GM19455 (cell line): ENCODE measurements around the gene CTTN.
"Not testable (repeated sequence)": the region's sequence is repeated elsewhere in the genome, so short reads cannot be mapped to it uniquely, and the experiment has no call there.

ENCODE experiments used
- ATAC-seq: cut with Tn5 transposase; IDR thresholded peaks from one replicate; pipeline ENCODE4 v1.9.1; 2021; ENCODE audit not compliant: unreplicated experiment

Gene CTTN

GRCh38 chr11:70448983-70449567, 50.7 kb downstream of the CTTN start:
- no peak for ATAC-seq

GRCh38 chr11:70454197-70454767, 56.0 kb downstream of the CTTN start:
- no peak for ATAC-seq

- ATAC-seq, result not testable (repeated sequence)
These were observed 56.5 kb downstream of the CTTN start for GRCh38 chr11:70454811-70455210.

- ATAC-seq, result no peak
These were observed 57.0 kb downstream of the CTTN start for GRCh38 chr11:70455354-70455753.

- no peak for ATAC-seq
These were observed 58.7 kb downstream of the CTTN start for GRCh38 chr11:70456921-70457532.

- ATAC-seq, result no peak
These were observed 60.4 kb downstream of the CTTN start for GRCh38 chr11:70458736-70459135.

- ATAC-seq, result no peak
These were observed 61.8 kb downstream of the CTTN start for GRCh38 chr11:70460111-70460510.

- ATAC-seq, result no peak
These were observed 62.6 kb downstream of the CTTN start for GRCh38 chr11:70460964-70461363.

GRCh38 chr11:70462818-70463477, 64.6 kb downstream of the CTTN start:
- ATAC-seq, result no peak

- no peak for ATAC-seq
These were observed 65.3 kb downstream of the CTTN start for GRCh38 chr11:70463478-70464255.

- no peak for ATAC-seq
These were observed 66.4 kb downstream of the CTTN start for GRCh38 chr11:70464509-70465361.

- no peak for ATAC-seq
These were observed 67.8 kb downstream of the CTTN start for GRCh38 chr11:70466154-70466553.

- ATAC-seq, result no peak
These were observed 68.3 kb downstream of the CTTN start for GRCh38 chr11:70466596-70466995.

- no peak for ATAC-seq
These were observed 69.1 kb downstream of the CTTN start for GRCh38 chr11:70467201-70468085.

- no peak for ATAC-seq
These were observed 70.2 kb downstream of the CTTN start for GRCh38 chr11:70468256-70469195.

- no peak for ATAC-seq
These were observed 71.8 kb downstream of the CTTN start for GRCh38 chr11:70470127-70470526.

- ATAC-seq, result no peak
These were observed 72.9 kb downstream of the CTTN start for GRCh38 chr11:70471254-70471653.

GRCh38 chr11:70472240-70472639, 73.9 kb downstream of the CTTN start:
- ATAC-seq, result no peak
